HG03097 (cell line): Measurements from ENCODE around the gene CCDC137.

Experiments
- ATAC-seq: cut with Tn5 transposase; IDR thresholded peaks from one replicate; pipeline ENCODE4 v1.9.1; 2021; ENCODE audit not compliant: unreplicated experiment, low FRiP score

Gene CCDC137

DNA sequence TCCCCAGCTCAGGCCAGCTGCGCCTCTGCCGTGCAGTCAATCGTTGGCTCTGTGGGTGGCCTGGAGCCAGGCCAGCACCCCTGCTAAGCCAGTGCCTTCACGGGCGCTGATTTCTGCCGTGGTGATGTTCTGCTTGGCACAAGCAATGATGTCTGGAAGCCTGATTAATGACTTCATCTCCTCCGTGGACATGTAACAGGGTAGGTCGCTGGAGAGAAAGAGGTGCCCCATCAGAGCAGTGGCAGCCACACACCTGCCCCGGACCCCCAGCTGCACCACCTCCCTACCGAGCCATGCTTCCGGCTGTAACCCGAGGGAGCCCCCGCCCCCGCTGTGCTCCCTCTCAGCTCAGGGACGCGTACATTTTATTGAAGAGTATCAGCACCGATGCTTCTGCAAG, 15.1 kb downstream of the CCDC137 start:
- no peak for ATAC-seq

DNA sequence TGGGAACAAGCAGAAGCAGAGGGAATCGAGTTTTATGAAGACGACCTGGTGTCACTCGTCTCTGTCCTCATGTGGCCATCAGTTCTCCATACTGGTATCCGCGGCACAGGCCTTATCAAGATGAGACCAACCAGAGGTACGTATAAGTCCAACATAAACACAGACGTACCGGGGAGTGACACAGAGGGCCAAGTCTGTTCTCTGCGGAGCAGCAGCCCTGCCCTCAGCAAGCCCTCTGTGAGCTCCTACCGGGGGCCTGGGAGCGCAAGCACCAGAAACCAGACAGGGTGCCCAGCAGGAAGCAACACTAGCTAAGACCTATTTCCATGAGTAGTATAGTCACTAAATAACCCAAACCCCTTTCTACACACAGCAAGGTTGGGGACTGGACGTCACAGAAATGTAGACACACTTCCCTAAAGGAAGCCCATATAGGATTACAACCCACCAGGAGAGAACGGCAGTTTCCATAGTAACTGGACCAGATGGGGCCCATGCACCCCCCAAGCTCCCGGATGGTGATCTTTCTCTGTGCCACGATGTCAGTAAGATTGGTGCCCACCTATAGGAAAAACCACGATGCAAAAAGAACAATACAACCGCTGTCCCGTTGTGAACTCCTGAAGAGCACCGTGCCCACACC, 16.1 kb downstream of the CCDC137 start:
- peak; percentile 7 for ATAC-seq

DNA sequence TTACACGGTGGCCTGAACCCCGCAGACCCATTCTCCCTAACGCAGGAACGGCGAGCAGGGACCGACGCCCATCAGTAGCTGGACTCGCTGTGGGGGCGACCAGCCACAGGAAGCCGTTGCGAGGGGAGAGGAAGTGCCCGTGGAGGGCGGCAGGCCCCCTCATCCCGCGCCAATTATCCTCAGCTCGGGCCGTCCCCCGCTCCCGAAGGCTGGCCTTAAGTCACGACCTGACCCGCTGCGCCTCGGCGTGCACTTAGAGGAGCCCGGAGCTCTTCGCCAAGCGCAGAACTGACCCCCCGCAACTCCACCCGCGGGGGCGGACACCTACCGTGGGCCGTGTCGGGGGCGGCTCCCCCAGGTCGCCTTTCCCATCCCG, 16.7 kb downstream of the CCDC137 start:
- peak; percentile 9 for ATAC-seq

DNA sequence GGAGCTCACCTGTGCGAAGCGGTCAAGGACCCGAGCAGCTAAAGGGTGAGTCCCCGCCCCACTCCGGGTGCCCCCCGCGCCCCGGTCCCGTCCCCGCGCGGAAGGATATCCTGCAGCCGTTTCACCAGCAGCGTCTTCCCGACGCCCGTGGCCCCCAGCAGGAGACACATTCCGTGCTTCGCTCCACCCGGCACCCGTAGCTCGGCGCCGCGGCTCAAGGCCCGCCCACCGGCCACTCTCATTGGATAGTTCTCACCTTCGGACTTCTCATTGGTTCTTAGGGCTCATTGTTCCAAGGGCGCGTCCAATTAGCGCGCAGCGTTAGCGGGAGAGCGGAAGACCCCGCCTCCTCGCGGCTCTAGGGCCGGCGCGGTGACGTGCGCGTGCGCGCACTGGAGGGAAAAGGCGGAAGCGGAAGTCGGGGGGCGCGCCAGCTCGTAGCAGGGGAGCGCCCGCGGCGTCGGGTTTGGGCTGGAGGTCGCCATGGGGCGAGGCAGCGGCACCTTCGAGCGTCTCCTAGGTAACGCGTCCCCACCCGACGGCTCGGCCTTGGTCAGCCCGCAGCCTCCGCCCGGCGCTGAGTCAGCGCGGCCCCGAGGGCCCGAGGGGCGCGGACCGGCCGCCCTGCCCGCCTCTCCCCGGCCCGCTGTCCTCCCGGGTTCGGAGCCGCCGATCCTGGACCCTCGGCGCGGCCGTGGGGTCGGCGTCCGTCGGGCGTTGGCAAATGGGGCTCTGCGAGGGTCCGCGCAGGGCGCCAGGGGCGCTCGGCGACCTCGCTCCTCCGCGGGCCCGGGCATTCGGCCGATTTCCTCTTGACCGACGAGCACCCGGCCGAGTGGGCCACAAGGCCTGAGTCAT, 17.3 kb downstream of the CCDC137 start, which contains the start of the genes ARL16 and HGS:
Gene ARL16, minus strand, starts transcription at position 214 of the 858 bp plus-strand sequence. Its CDS starts 44 bp downstream, at position 170.
Gene HGS, plus strand, starts transcription at position 428 of the 858 bp plus-strand sequence. Its CDS starts 56 bp downstream, at position 484.
- ATAC-seq = peak; percentile 85

DNA sequence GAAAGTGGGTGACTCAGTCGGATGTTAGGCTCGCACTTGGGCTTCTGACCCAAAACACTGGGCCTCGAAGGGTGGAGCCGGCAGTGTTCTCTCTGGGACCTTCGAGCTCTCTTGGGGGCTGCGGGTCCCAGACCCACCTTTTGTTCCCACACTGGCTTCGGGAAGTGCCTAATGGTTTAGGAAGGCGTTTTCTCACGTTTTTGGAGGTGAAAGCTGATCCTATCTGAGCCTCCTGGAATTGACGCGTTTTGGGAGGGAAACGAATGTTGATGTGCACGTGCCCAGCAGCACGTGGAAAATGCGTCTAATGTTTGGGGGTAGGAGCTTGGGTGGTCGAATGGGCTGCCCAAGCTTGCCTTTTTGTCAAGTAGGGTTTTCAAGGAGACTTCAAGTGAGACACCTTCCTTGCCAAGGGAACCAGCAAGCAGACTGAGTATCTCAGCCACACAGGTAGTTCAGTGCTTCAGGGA, 17.9 kb downstream of the CCDC137 start:
- no peak for ATAC-seq

DNA sequence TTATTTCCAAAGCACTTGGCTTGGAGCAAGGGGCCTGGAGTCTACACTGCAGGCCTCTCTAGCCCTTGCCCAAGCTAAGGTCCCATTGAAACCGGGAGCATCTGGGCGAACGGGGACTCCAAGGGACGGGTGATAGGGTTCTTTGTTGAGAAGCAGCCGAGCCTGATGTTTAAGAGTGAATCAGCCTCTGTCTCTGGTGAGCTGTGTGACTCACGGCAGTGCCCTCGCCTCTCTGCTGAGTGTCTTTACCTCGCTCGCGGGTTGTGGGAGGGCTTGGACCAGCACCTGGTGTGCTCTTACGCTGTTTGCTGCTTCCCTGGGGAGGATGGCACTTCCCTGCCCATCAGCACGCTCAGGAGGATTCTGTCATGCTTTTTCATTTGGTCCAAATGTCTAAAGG, 18.6 kb downstream of the CCDC137 start:
- ATAC-seq = no peak

DNA sequence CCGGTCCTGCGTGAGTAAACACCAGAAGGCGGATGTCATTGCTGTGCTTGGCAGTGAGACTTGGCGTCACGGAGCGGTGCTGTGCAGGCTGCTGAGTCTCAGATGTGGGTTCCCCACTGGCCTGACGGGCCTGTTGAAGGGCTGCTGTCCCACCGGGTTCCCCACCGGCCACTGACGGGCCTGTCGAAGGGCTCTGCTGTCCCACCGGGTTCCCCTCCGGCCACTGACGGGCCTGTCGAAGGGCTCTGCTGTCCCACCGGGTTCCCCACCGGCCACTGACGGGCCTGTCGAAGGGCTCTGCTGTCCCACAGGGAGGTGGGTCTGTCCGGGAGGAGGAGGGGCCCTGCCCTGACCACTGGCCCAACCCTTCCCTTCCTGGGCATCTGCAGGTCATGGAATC, 20.1 kb downstream of the CCDC137 start:
- ATAC-seq = no peak

DNA sequence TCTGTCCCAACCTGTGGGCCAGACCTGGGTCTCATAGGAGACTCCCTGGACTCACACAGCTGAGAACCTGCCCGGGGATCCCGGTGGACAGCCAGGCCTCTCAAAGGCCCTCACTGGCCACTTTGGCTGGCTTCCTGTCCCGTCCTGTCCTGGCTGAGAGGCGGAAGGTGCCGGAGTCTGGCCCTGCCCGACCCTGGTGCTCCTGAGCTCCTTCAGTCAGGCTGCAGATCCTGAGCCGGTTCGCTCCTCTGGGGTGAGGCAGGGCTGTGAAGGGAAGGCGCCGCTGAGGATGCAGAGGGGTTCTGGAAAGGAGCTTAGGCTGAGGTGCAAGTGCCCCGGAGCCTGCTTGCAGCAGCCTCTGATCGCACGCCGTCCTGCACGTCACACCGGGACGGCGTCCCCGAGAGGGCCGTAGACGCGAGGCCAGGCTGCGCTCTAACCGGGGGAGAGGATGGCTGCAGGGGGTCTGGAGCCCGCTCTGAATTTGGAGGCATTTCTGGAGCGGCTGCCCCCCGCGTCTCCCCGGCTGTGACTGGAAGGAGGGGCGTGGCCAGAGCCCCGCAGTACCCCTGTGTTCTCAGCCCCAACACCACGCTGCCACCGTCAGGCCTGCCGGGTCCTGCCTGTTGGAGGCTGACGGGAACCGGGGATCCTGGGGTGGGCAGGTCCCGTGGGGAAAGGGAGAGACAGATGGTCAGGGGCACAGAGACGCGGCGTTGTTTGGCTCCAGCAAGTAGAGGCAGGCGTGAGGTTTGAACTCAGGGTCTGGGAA, 21.4 kb downstream of the CCDC137 start:
- no peak for ATAC-seq

DNA sequence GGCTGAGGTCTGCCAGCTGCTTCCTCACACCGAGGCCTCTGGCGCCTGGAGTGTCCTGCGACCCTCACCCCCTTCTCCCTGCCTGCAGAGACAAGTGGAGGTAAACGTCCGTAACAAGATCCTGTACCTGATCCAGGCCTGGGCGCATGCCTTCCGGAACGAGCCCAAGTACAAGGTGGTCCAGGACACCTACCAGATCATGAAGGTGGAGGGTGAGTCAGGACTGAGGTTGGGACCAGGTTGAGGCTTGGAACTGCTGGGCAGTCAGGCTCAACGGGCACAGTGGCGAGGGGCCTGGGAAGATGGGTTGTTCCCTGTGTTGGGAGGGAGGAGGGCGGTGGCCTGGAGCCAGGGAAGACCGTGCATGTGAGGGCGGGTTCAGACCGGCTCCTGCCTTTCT, 22.1 kb downstream of the CCDC137 start:
- no peak for ATAC-seq

DNA sequence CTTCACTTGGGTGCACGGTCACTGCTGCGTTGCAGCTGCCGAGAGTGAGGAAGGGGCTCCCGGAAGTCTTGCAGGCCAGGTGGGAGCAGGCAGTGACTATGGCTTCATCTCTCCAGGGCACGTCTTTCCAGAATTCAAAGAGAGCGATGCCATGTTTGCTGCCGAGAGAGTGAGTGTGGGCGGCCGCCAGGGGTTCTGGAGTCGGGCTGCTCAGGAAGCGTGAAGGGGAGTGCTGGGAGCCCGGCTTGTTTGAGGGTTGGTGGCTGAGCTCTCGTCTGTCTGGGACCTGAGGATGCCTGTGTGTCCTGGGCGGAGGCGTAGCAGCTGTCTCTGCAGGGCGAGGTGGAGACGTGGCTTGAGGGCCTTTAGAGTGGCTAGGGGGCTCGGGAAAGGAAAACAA, 23.5 kb downstream of the CCDC137 start:
- no peak for ATAC-seq

DNA sequence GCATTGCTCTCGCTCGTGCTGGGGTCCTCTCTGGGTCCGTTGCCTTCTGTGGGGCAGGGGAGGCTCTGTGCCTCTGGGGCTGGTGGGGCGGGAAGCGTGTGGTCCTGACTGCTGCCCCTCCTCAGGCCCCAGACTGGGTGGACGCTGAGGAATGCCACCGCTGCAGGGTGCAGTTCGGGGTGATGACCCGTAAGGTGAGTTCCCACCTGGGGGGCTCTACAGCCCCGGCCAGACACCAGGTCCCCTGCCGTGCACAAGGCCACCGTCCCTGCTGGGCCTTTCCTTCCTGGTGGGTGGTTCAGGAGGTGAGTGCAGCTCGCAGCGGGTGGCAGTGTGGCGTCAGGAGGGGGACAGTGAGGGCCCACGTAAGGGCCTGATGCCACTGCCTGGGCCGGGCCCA, 24.0 kb downstream of the CCDC137 start:
- no peak for ATAC-seq

DNA sequence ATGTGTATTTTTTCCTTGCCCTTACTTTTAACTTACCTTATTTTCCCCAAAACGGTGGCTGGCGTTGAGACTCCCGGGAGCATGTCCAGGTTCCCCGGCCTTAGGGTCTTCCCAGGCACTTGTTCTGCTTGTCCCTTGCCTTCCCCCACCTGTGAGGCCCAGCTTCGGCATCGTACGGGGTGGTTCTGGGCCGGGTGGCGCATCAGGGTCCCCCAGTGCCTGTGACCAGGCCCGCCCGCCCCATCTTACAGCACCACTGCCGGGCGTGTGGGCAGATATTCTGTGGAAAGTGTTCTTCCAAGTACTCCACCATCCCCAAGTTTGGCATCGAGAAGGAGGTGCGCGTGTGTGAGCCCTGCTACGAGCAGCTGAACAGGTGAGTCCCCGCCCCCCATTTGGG, 24.7 kb downstream of the CCDC137 start:
- no peak for ATAC-seq

DNA sequence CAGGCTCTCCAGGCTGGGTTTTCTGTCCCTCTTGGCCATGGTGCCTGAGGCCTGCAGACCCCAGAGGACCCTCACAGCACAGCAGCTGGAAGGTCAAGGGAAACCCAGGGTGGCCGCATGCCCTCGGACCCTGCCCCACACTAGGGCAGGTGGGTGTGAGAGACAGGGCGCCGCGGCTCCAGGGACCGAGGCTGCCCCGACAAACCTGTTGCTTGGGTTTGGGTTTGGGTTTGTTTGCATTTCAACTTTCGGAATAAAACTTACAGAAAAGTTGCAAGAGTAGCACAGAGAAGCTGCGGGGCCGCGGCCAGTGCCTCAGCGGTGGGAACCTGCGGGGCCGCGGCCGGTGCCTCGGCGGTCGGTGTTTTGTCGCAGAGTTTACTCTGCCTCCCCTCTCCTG, 25.1 kb downstream of the CCDC137 start:
- no peak for ATAC-seq

DNA sequence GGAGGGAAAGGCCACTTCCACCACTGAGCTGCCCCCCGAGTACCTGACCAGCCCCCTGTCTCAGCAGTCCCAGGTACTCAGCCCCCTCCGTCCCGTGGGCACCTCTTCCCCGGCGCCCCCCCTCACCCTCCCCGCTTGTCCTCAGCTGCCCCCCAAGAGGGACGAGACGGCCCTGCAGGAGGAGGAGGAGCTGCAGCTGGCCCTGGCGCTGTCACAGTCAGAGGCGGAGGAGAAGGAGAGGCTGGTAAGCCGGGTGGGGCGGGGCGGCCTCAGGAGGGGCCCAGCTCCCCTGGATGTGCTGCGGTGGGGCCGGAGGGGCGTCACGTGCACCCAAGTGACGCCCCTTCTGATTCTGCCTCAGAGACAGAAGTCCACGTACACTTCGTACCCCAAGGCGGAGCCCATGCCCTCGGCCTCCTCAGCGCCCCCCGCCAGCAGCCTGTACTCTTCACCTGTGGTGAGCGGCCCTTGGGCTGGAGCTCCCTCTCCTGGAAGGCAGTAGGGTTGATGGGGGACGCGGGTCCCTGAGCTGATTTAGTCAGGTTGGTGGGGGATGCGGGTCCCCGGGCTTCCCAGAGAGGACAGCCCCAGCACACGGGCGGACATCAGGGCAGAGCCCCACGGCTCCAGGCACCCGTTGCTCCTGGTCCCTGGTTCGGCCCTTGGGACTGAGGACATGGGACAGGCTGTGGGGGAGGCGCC, 27.1 kb downstream of the CCDC137 start:
- ATAC-seq = no peak

DNA sequence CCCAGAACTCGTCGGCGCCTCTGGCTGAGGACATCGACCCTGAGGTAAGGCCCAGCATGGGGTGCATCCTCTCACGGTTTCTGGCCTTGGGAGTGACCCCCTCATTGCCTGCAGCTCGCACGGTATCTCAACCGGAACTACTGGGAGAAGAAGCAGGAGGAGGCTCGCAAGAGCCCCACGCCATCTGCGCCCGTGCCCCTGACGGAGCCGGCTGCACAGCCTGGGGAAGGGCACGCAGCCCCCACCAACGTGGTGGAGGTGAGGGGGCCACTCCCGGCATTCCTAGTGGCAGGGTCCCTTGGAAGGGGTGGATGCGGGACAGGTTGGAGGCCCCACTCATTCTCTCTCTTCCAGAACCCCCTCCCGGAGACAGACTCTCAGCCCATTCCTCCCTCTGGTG, 28.3 kb downstream of the CCDC137 start:
- no peak for ATAC-seq

DNA sequence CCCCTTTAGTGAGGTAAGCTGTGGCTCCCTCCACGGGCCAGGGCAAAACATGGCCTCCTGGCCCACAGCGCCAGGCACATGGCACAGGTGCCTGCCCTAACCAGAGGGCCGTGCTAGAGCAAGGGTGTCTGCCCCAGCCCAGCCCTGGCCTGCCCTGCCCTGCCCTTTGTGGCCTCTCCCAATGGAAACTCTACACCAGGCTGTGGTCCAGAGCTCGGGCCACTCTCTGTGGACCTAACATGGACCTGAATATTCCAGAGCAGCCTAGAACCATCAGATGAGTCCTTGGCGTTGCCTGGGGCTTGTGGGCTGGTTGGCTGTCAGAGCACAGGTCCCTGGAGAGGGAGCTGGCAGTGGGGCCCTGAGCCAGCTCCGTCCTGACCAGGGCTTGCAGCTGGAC, 28.7 kb downstream of the CCDC137 start:
- no peak for ATAC-seq

DNA sequence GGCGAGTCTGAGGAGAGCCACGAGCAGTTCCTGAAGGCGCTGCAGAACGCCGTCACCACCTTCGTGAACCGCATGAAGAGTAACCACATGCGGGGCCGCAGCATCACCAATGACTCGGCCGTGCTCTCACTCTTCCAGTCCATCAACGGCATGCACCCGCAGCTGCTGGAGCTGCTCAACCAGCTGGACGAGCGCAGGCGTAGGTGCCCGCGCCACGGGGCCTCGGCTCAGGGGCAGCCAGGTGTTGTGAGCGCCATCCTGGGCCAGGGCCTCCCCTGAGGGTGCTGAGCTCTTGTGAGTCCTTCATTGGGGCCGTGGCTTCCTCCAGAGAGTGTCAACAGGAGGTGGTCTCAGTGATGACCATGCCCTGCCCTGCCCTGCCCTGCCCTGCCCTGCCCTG, 29.3 kb downstream of the CCDC137 start:
- ATAC-seq = no peak

DNA sequence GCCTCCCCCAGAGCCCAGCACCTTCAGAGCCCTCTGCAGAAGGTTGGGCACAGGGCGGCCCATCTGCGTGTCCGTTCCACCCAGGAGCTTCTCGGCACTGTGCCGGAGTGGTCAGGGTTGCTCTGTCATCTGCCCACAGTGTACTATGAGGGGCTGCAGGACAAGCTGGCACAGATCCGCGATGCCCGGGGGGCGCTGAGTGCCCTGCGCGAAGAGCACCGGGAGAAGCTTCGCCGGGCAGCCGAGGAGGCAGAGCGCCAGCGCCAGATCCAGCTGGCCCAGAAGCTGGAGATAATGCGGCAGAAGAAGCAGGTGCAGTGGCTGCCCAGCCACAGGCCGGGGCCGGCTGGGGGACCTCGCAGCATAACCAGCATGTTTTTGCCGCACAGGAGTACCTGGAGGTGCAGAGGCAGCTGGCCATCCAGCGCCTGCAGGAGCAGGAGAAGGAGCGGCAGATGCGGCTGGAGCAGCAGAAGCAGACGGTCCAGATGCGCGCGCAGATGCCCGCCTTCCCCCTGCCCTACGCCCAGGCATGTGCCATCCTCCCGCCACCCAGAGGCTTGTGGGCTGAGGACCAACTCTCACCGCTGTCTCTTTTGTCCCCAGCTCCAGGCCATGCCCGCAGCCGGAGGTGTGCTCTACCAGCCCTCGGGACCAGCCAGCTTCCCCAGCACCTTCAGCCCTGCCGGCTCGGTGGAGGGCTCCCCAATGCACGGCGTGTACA, 29.8 kb downstream of the CCDC137 start:
- ATAC-seq = no peak

DNA sequence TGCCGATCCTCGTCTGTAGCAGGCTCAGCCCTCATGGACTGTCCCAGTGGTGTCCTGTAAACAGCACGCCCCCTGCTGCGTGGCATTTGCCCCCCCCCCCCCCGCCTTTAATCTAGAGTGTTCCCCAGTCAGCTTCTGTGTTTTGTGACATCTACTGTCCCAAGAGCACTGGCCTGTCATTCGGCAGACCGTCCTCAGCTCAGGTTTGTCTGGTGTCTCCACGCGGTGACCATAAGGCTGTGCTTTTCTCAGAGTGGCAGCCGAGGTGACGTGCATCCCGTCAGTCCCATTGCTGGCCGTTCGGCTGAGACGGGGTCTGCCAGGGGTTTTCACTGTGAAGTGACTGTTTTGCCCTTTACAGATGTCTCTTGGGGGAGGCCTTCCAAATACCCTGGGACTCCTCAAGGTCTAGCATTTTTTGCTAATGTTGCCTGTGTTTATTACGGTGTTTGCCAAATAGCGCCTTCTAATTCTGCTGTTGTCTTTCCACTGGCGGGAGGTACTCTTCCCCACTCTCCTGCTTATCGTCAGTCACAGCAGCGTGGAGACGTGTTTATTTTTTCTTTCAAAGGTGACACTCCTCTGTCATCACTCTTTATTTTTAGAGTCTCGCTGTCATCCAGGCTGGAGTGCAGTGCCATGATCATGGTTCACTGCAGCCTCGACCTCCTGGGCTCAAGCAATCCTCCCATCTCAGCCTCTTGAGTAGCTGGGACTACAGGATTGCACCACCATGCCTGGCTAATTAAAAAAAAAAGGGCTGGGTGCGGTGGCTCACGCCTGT, 30.9 kb downstream of the CCDC137 start:
- no peak for ATAC-seq
